Measurements from ENCODE around the gene HSD17B2. TPM values are rescaled to one million over a fixed set of nuclear protein-coding genes. Genes with fewer than 3 reads are reported as not detected.

Gene HSD17B2
- total RNA-seq, 4 donors from 2014 or later: not detected

GRCh38 chr16:82051656-82052055 is 16.6 kb downstream of the HSD17B2 start:
- no peak for DNase-seq (ENCODE audit: low spot score in 2 of 2)
- Histone ChIP-seq H3K4me1 (no peaks in the 10 kb centered on the region), H3K27ac (no peak overlapping the region), H3K4me3 (no peak overlapping the region), H3K27me3 (no peaks in the 10 kb centered on the region), H3K36me3 (no peaks in the 10 kb centered on the region), H3K9me3 (no peaks in the 10 kb centered on the region)
- 81 to 90% methylated on average over 5 of the region's 5 CpGs for WGBS, 2 donors
- TF ChIP-seq CTCF (IDR thresholded peaks at IDR 0.05) (no peak), POLR2A (IDR thresholded peaks at IDR 0.05) (no peak), EP300 (IDR thresholded peaks at IDR 0.05) (no peak)

- no peak overlapping the region for H3K27ac ChIP-seq
- 84% methylated on average over 3 of the region's 3 CpGs for WGBS, 2 donors
- no peaks in the 10 kb centered on the region for H3K36me3 ChIP-seq
- no peaks in the 10 kb centered on the region for H3K9me3 ChIP-seq
- no peak overlapping the region for H3K4me3 ChIP-seq
- H3K27me3 ChIP-seq: no peaks in the 10 kb centered on the region
- TF ChIP-seq EP300 (IDR thresholded peaks at IDR 0.05): no peak
- TF ChIP-seq POLR2A (IDR thresholded peaks at IDR 0.05): no peak
- no peak for TF ChIP-seq CTCF (IDR thresholded peaks at IDR 0.05)
- no peaks in the 10 kb centered on the region for H3K4me1 ChIP-seq
- DNase-seq (ENCODE audit: low spot score in 2 of 2): no peak
These were observed 20.1 kb downstream of the HSD17B2 start for GRCh38 chr16:82055117-82055516.

GRCh38 chr16:82055728-82056549 is 20.9 kb downstream of the HSD17B2 start:
- no peaks in the 10 kb centered on the region for H3K9me3 ChIP-seq
- no peaks in the 10 kb centered on the region for H3K36me3 ChIP-seq
- TF ChIP-seq EP300 (IDR thresholded peaks at IDR 0.05) (no peak), CTCF (IDR thresholded peaks at IDR 0.05) (no peak), POLR2A (IDR thresholded peaks at IDR 0.05) (no peak)
- no peak for DNase-seq (ENCODE audit: low spot score in 2 of 2)
- WGBS, 2 donors: 80 to 84% methylated on average over 8 of the region's 8 CpGs
- no peaks in the 10 kb centered on the region for H3K27me3 ChIP-seq
- H3K4me1 ChIP-seq: no peaks in the 10 kb centered on the region
- no peak overlapping the region for H3K4me3 ChIP-seq
- no peak overlapping the region for H3K27ac ChIP-seq

- Histone ChIP-seq H3K36me3 (no peaks in the 10 kb centered on the region), H3K27ac (no peak overlapping the region), H3K4me1 (no peaks in the 10 kb centered on the region), H3K9me3 (no peaks in the 10 kb centered on the region), H3K27me3 (no peaks in the 10 kb centered on the region), H3K4me3 (no peak overlapping the region)
- WGBS, 2 donors: 79 to 85% methylated on average over 3 of the region's 3 CpGs
- DNase-seq (ENCODE audit: low spot score in 2 of 2): no peak
- no peak for TF ChIP-seq EP300 (IDR thresholded peaks at IDR 0.05)
- TF ChIP-seq CTCF (IDR thresholded peaks at IDR 0.05): no peak
- no peak for TF ChIP-seq POLR2A (IDR thresholded peaks at IDR 0.05)
These were observed 21.5 kb downstream of the HSD17B2 start for GRCh38 chr16:82056550-82056896.

GRCh38 chr16:82059161-82059982 is 24.3 kb downstream of the HSD17B2 start:
- no peaks in the 10 kb centered on the region for H3K27me3 ChIP-seq
- DNase-seq (ENCODE audit: low spot score in 2 of 2): no peak

More at GRCh38 chr16:82059161-82059982, 24.3 kb downstream of the HSD17B2 start:
- H3K4me1 ChIP-seq: no peaks in the 10 kb centered on the region
- no peak for TF ChIP-seq EP300 (IDR thresholded peaks at IDR 0.05)
- no peak for TF ChIP-seq CTCF (IDR thresholded peaks at IDR 0.05)
- TF ChIP-seq POLR2A (IDR thresholded peaks at IDR 0.05): no peak
- no peak overlapping the region for H3K4me3 ChIP-seq
- H3K9me3 ChIP-seq: no peaks in the 10 kb centered on the region
- 74 to 75% methylated on average over 8 of the region's 8 CpGs for WGBS, 2 donors
- H3K36me3 ChIP-seq: no peaks in the 10 kb centered on the region
- no peak overlapping the region for H3K27ac ChIP-seq

All from tibial nerve (tissue), 4 donors.